8988T (cell line): ENCODE data around the gene OGDHL.
"Not testable (repeated sequence)": the region's sequence is repeated elsewhere in the genome, so short reads cannot be mapped to it uniquely, and the experiment has no call there.

ENCODE experiments used
- DNase-seq: peaks from one replicate; pipeline ENCODE4 v3.0.0; 2011

OGDHL gene

DNA sequence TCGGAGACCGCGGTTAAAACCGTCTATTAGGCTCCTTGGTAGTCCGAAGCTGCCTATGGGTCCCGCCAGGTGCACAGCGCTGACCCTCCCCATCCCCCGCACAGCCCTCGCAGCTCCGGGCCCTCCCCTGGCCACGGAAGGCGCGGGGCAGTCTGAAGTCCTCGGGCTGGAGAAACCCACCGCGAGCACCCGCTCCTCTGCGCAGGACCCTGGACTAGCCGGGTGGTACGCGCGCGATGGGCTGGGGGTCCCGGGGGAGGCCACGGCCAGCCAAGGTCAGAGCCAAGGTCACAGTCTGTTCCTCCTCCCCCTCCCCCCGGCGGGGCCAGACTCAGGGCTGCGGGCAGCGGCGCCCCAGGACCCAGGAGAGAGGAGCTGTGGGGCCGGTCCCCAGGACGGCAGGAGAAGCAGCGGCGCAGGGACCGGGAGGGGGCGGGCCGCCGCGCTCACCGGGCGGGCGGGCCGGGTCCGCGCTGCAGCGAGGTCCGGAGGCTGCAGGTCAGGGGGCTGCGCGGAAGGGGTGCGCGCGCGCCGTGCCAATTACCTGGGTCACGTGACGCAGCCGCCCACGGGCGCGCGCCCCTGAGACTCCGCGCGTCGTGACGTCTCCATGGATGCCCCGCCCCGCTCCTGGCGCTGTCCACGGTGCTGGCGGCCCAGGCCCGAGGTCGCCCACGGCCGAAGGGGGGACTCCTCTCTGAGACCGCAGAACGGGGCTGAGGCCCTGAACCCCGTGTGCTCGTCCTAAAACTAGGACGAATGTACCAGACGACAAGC is at the start of gene OGDHL:
OGDHL (minus strand) TSS at position 535 of the 777 bp plus-strand sequence. CDS start 3,731 bp downstream, outside the sequence.
- DNase-seq: no peak

DNA sequence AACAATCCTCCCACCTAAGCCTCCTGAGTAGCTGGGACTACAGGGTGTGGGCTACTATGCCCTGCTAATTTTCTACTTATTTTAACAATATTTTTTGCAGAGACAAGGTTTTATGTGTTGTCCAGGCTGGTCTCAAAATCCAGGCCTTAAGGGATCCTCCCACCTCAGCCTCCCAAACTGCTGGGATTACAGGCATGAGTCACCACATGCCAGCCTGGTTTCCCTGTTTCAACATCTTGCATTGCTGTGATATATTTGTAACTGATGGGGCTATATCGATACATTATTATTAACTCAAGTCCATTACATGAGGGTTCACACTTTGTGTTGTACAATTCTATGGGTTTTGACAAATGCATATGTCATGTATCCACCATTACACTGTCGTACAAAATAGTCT is 41.9 kb upstream of the OGDHL start:
- DNase-seq: no peak

DNA sequence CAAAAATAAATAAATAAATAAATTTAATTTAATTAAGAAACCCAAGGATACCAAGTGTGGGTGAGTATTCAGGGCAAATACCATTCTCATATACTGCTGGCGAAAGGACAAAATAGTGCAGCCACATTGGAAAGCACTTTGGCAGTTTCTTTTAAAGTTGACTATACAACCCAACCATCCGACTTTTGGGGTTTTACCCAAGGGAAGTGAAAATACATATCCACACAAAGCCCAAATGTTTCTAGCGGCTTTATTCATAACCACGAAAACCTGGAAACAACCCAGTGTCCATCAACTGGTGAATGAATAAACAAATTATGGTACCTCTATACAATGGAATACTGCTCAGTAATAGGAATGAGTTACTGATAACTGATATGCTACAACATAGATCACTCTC is 36.2 kb upstream of the OGDHL start:
- no peak for DNase-seq

DNA sequence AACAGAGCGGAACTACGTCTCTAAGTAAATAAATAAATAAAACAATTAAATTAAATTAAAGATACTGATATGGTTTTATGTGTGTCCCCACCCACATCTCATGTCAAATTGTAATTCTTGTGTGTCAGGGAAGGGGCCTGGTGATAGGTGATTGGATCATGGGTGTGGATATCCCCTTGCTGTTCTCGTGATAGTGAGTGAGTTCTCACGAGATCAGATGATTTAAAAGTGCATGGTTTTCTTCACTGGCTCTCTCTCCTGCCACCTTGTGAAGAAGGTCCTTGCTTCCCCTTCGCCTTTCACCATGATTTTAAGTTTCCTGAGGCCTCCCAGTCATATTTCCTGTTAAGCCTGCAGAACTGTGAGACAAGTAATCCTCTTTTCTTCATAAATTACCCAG is 29.0 kb upstream of the OGDHL start:
- no peak for DNase-seq

DNA sequence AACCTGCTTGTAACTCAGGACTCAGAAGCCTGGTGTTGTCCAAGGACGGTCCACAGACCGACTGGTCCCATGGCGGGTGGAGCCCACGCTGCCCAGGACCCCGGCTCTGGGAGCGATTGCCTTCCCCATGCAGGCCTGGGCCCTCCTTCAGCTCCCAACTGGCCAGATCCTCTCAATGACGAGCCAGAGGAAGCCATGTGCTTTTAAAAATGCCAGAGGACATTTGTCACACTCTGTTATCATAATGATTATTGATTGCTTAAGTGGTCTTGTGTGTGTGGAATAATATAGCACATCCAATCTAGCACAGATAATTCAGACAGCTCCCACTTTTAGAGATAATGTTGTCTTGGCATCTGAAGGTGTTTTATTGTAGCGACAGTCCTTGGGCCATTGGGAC is 22.6 kb upstream of the OGDHL start:
- DNase-seq: no peak

DNA sequence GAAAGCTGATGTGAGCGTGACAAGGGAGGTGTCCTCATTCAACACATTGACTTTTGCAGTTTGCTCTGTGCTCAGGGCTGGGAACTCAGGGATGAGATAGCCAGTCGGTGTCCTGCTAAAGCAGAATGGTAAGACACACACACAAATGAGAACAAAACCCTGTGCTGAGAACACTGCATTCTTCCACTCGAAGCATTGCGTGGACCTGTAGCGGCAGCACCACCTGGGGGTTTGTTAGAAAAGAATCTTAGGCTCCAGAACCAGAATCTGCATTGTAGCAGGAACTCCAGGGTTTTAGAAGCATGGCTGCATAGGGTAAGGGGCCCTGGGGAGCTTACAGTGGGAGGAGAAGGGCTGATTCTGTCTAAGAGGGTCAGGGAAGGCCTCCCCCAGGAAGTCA is 21.5 kb upstream of the OGDHL start:
- no peak for DNase-seq

DNA sequence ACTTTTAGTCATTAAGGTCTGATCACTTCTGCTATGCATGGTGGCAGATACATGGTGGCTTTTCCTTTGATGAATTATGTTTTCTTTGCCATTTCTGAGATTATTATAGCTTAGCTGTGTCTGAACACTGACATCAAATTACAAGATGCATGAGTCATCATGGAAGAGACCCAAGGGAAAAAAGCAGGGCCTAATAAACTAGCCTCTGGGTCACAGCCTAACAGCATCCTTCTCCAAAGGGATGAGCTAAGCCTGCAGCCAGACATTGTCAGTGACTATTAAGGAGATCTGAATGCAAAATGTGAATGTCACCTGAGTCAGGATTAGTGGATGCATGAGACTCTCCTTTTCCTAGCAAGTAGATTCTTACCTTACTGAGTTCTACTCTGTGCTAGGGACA is 19.1 kb upstream of the OGDHL start:
- DNase-seq: no peak

DNA sequence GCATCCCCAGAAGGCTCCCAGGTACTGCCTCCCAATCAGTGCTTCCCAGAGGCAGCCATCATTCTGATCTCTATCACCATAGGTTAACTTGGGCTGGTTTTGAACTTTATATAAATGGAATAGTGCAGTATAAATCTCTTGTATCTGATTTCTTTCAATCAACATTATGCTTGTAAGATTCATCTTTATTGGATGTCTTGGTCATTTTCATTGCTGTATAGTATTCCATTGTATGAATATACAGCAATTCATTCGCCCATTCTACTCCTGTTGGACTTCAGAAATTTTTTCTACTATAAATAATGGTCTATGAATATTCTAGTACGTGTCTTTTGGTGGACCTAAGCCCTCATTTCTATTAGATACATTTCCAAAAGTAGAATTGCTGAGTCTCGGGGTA is 16.1 kb upstream of the OGDHL start:
- no peak for DNase-seq

DNA sequence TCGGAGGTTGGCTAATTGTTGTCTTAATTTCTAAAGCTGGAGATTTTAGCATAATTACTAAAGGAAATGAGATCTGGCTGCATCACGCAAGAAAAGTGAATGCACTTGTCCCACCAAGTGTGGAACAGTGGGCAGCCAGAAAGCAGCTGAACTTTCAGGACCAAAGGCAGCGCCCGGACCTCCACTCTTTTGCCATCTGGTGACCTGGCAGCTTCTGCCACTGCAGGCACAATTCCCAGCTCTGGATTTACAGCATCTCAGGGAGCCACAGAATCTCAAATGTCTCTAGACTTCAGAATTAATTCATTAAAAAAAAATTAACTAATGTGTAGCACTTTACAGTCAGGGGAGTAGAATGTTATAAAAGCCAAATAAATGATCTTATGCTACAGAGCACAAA is 14.7 kb upstream of the OGDHL start:
- DNase-seq: no peak

DNA sequence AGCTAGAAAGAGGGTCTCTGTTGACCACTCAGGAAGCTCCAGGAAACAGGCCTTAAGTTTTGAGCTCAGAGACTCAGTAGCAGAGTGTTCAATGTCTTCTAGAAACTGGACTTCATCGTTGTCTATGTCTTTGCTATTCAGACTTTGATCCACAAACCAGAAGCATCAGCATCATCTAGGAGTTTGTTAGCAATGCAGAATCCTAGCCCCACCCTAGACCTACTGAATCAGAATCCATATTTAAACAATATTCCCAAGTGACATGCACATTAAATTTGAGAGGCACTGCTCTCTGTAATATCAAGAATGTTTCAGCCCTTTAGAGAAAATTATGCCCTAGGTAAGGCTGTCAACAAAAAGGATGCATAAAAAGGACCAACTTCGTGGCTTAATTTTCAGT is 12.9 kb upstream of the OGDHL start:
- DNase-seq: no peak

DNA sequence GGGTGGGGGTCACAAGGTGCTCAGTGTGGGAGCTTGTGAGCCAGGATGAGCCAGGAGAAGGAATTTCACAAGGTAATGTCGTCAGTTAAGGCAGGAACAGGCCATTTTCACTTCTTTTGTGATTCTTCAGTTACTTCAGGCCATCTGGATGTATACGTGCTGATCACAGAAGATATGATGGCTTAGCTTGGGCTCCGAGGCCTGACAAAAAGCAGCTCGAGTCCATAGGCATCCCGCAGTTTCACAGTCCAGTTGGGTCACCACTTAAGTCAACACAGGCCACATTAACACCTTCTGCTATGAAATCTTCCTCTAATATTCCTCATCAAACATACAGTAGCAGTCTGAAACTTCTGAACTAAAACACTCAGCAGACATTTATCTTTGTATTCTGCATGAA is 10.8 kb upstream of the OGDHL start:
- DNase-seq: not testable (repeated sequence)

DNA sequence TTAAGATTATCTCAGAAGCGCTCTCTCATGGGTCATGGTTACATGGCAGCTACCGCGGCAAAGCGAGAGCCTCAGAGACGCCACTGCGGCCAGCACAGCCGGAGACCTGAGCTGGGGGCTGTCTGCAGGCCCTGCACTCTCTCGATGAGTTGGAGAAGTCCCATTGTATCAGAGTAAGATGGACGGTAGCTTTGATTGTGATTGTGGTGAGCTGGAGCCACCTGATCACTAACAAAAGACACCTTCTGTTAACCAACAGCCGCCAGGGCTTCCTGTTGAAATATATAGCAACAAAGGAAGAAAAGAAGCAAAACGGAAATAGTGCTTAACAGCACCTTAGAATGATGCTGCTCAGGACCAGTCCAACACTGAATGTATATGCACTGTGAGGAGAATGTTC is 8.9 kb upstream of the OGDHL start:
- not testable (repeated sequence) for DNase-seq

DNA sequence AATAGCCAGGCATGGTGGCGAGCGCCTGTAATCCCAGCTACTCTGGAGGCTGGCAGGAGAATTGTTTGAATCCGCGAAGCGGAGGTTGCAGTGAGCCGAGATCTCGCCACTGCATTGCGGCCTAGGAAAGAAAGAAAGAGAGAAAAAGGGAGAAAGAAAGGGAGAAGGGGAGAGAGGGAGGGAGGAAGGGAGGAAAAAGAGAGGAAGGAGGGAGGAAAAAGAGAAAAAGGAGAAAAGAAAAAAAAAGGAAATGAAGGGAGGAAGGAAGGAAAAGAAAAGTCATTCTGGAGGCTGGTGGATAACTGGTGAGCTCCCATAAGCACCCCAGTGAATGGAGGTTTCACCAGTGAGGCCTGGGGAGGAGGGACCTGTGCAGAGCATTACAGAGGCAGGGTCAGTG is 7.6 kb upstream of the OGDHL start:
- DNase-seq: no peak

DNA sequence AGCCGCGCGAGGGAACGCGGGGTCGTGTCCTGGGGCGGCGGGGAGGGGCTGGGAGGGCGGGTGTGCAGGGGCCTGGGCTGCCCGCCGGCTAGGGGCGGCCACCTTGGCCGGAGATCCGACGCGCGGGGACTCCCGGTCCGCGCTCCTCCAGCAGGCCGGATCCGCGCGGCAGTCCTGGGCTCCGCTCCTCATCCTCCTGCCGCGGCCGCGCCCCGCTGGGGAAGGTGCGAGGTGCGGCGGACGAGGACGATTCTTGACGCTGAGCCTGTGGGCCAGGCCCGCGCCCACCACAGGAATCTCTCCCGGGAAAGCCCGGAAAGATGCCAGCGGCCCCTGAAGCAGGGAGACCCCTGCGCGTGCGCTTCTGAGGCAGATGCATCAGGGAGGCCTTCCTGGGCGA is 6.6 kb upstream of the OGDHL start:
- no peak for DNase-seq

DNA sequence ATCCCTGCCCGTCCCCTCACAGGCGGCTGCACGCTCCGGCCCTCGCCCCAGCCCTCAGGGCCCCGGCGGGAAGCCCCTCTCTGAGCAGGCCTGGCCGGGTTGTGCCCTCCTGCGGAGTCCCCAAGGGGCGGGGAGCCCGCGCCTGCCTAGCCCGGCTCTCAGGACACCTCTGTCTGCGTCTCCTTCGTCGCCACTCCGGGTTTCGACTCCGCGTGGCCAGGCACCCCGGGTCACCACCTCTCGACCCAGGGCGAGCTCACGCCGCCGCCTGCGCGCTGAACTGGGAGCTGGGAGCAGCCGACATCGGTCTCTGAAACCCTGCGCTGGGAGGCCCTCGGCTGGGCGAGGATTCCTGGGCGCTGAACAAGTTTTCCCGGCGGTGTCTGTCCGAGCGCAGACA is 6.2 kb upstream of the OGDHL start:
- no peak for DNase-seq

DNA sequence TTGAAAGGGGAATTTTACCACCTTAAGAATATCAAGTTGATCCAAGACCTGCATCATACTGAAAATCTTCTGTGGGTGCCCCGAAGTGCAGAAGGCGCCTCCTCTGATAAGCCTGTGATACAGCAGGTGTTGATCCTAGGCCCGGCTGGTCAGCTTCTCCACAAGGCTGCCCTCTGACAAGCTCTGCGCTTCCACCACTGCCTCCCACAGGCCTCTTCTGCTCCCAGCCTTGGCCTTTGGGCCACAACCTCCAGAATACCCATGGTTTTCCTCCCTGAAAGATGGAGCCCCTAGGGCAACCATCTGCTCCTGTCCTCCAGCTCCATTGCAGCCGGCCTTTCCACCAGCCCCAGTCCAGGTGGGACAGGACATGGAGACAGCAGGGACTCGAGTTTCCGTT is 5.6 kb upstream of the OGDHL start:
- no peak for DNase-seq

DNA sequence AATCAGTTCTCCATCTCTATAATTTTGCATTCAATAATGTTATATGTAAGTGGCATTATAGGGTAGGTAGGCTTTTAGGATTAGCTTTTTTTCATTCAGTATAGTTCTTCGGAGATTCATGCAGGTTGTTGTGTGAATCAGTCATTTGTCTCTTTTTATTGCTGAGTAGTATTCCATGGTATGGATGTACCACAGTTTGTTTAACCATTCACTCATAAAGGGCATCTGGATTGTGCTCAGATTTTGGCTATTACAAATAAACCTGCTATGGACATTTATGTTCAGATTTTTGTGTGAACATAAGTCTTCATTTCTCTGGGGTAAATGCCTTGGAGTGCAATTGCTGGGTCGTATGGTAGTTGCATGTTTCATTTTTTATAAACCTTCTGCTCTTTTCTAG is 4.4 kb upstream of the OGDHL start:
- DNase-seq: no peak

DNA sequence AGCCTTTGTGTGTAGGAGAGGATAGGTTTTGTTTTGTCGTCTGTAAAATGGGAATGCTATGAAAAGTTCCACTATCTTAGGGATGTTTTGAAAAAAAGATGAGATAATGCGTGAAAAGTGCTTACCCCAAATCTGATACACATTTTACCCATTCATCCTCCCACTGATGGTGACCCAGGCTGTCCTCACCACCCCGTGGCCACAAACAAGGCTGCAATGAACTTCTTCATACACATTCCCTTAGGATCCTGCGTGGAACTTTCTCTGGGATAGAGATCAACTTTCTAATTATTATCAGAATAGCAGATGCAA is 399 bp upstream of the OGDHL start:
- DNase-seq: no peak

DNA sequence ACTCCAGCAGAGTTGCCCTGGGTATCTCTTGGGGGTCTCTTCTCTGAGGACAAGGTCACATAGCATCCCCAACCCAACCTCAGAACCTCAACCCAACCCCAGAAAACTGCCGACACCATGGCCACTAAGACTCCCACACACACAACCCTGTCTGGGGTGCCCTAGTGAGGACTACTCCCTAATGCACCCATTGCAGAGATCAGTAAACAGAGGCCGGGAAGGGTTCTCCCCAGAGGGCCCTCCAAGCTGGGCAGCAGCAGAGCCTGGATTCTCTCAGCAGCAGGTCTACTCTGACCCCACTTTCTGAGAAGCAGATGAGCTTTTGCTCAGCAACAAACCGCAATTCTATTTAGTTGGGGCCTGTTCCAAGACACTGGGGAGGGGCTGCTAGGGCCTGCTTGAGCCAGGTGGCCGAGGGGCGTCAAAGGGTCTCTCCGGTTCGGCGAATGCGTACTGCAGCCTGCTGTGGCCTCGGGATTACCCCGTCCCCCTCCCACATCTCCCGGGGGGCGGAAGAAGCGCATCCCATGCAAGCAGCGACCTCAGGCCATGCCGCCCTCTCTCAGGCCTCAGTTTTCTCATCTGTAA is 828 bp downstream of the OGDHL start:
- no peak for DNase-seq

DNA sequence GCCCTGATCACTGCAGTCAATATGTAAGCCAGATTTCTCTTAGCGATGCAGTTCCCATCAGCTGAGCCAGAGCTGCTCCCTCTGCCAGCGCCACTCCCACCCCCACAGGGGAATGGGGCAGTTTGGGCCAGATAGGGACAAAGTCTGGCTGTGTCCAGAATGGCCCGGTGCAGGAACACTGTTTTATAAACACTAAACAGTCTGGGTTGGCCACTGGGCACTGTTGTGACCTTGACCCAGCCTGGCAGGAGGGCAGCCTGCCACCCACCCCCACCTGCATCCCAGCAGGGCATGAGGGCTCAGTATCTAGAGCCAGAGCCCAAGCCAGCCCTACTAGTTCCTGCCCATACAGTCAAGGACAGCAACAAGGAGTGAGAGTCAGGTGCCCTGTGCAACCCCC is 1.3 kb downstream of the OGDHL start:
- no peak for DNase-seq

DNA sequence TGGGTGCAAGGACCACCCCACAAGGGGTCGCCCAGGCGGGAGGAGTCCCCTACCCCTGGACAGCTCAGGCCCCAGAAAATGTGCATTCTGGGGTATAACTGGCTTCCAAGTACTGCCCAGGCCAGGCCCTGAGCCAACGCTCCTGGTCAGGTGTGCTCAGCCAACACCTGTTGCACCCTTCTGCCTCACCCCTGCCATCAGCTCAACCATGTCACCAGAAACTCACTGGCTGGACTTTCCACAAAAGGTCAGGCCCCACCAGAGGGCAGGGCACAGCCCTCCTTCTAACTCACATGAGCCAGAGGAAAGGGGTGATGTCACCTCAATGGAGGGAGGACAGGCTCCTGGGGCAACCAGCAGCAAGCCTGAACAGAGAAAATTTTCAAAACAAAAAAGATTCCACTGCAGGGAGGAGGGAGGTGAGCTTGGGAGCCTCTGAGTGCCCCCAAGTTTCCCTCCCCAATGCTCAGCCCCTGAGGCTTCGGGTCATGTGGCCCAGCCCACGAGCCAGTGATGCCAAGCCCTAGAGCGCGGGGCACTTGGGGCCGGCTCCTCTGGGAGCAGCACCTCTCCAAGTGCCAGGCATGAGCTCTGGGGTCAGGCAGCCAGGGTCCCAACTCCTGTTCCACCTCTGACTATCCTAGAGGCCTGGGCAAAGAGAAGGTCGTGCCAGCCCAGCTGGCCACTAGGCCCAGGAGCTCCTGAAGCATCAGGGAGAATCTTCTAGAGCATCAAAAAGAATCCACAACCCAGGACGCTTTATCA is 2.2 kb downstream of the OGDHL start:
- DNase-seq: no peak

DNA sequence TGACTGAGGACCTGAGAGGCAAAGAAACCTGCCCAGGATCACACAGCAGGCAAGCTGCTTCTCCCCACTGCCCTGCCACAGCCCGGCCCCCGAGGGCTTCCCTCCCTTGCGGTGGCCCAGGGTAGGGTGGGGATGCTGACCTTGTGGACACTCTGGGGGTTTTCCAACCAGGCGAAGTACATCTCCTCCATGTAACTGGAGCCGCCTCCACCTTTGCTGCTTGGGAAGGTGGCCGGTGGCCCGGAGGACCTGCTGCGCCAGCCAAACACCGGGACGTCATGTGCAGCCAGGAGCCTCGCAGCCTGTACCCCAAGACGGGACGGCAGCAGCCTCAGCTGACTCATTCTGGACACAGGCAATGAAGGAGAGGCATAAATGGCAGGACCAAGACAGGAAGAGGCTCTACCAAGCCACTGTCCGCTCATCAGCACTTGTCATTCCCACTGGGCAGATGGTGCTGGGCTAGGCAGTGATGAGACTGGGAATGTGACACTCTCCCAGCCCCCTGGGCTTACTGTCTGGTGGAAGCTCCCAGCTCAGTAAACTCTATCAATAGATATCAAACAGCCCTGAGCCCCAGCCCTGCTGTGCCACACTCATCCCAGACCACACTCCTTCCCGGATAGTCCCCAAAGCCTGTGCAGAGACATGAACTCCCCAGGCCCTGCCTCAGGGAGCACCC is 3.7 kb downstream of the OGDHL start:
- DNase-seq: no peak

DNA sequence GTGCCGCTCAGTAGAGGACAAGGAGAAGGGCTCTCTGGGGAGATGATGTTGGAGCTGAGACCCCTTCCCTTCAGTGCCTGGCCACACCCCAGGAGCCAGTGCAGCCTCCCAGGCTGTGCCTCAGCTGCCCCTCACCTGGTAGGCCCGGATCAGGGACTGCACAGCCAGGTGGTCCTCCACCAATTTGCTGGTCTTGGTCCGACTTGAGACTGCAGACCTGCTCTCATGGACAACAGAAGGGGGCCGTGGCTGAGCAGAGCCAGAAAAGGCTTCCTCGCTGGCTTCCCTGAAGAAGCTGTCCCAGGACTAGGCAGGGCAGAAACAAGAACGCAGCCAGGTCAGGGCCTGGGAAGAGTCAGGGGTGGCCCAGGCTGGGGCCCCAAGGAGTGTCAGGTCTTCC is 5.5 kb downstream of the OGDHL start:
- no peak for DNase-seq

DNA sequence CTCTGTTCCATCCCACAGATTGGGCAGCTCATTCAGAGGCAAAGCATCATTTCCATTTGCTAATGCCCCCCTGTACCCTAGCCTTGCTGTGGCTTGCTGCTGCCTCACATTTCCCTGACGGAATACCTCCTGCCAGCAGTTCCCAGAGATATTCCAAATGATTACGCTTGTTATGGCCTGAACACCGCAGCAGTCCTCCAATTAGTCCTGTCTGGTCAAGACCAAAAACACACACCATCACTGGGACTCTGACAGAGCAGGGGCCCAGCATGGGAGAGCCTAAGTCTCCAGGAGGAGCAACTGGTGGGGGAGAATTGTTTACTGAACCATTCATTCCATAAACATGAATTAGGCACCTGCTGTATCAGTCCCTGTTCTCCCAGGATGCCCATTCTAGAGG is 6.1 kb downstream of the OGDHL start:
- DNase-seq: no peak
